Measurements from ENCODE around the gene CAMTA1. TPM values are rescaled to one million over a fixed set of nuclear protein-coding genes. Genes with fewer than 3 reads are reported as not detected.

CAMTA1 gene
- total RNA-seq, 1 donor from 2014 or later, result 160 TPM

- no peak for TF ChIP-seq CTCF (IDR thresholded peaks at IDR 0.05; ENCODE audit: borderline replicate concordance)
- no peaks in the 10 kb centered on the region for H3K36me3 ChIP-seq
- DNase-seq, result no peak
- intact Hi-C loops (cut with micrococcal nuclease), result no loop called here
- H3K27me3 ChIP-seq (ENCODE audit: low read depth), result no peaks in the 10 kb centered on the region
- H3K9me3 ChIP-seq (replicated peaks), result no peaks in the 10 kb centered on the region
- no peaks in the 10 kb centered on the region for H3K4me1 ChIP-seq
- no peak overlapping the region for H3K27ac ChIP-seq (replicated peaks)
- H3K4me3 ChIP-seq, result no peak overlapping the region
Measured at GRCh38 chr1:7463526-7463925, 678.3 kb downstream of the CAMTA1 start.

GRCh38 chr1:7464736-7465135, 679.5 kb downstream of the CAMTA1 start:
- TF ChIP-seq CTCF (IDR thresholded peaks at IDR 0.05; ENCODE audit: borderline replicate concordance), result no peak
- Histone ChIP-seq H3K9me3 (replicated peaks) (no peaks in the 10 kb centered on the region), H3K27ac (replicated peaks) (no peak overlapping the region), H3K4me1 (peaks cover 8% of the 10 kb centered on the region), H3K36me3 (no peaks in the 10 kb centered on the region), H3K27me3 (ENCODE audit: low read depth) (no peaks in the 10 kb centered on the region), H3K4me3 (no peak overlapping the region)
- intact Hi-C loops (cut with micrococcal nuclease), result no loop called here
- no peak for DNase-seq

- H3K27ac ChIP-seq (replicated peaks), result no peak overlapping the region
- intact Hi-C loops (cut with micrococcal nuclease), result no loop called here
- peaks cover 20% of the 10 kb centered on the region for H3K4me1 ChIP-seq
- no peaks in the 10 kb centered on the region for H3K36me3 ChIP-seq
- no peaks in the 10 kb centered on the region for H3K27me3 ChIP-seq (ENCODE audit: low read depth)
- H3K9me3 ChIP-seq (replicated peaks), result no peaks in the 10 kb centered on the region
- TF ChIP-seq CTCF (IDR thresholded peaks at IDR 0.05; ENCODE audit: borderline replicate concordance), result no peak
- no peak overlapping the region for H3K4me3 ChIP-seq
- no peak for DNase-seq
Measured at GRCh38 chr1:7467476-7468175, 682.4 kb downstream of the CAMTA1 start.

GRCh38 chr1:7468248-7468647, 683.0 kb downstream of the CAMTA1 start:
- Histone ChIP-seq H3K27ac (replicated peaks) (no peak overlapping the region), H3K36me3 (no peaks in the 10 kb centered on the region), H3K27me3 (ENCODE audit: low read depth) (no peaks in the 10 kb centered on the region), H3K4me3 (no peak overlapping the region), H3K4me1 (peaks cover 20% of the 10 kb centered on the region), H3K9me3 (replicated peaks) (no peaks in the 10 kb centered on the region)
- intact Hi-C loops (cut with micrococcal nuclease), result no loop called here
- TF ChIP-seq CTCF (IDR thresholded peaks at IDR 0.05; ENCODE audit: borderline replicate concordance), result no peak
- DNase-seq, result no peak

GRCh38 chr1:7469255-7469938, 684.1 kb downstream of the CAMTA1 start:
- no peak overlapping the region for H3K4me3 ChIP-seq
- DNase-seq, result no peak
- H3K36me3 ChIP-seq, result no peaks in the 10 kb centered on the region
- TF ChIP-seq CTCF (IDR thresholded peaks at IDR 0.05; ENCODE audit: borderline replicate concordance), result no peak
- H3K27ac ChIP-seq (replicated peaks), result no peak overlapping the region
- intact Hi-C loops (cut with micrococcal nuclease), result no loop called here
- no peaks in the 10 kb centered on the region for H3K9me3 ChIP-seq (replicated peaks)
- no peaks in the 10 kb centered on the region for H3K27me3 ChIP-seq (ENCODE audit: low read depth)
- H3K4me1 ChIP-seq, result peaks cover 20% of the 10 kb centered on the region

Measured in left ventricle myocardium inferior (tissue), 1 donor.